Measurements from ENCODE around the gene ZNF655. TPM values are rescaled to one million over a fixed set of nuclear protein-coding genes. Genes with fewer than 3 reads are reported as not detected.
A peak's percentile ranks its signal among the peaks of the same experiment; 100 is the strongest.

The ZNF655 gene
- total and polyA plus RNA-seq, 2 donors (not counting 3 experiments of a cell fraction or from before 2014, with no cell fraction given) = 16.9 to 20.4 TPM

- intact Hi-C loops (cut with micrococcal nuclease) (no loop called here), dilution Hi-C loops (cut with MboI; ENCODE audit: extremely low pct_ligation_motif_present, low sequenced_read_pairs) (no loop called here)
- Histone ChIP-seq H3K27me3 (ENCODE audit: control insufficient read depth in 2 of 2, insufficient read depth in 2 of 2, low read length in 2 of 2) (peaks cover 0 to 2% of the 10 kb centered on the region in 2 experiments), H4K20me1 (replicated peaks; ENCODE audit: control insufficient read depth, extremely low read depth, insufficient read depth, low read length) (no peaks in the 10 kb centered on the region), H3K4me1 (ENCODE audit: control insufficient read depth, extremely low read depth, insufficient read depth, low read length) (peaks cover 6% of the 10 kb centered on the region), H3K36me3 (ENCODE audit: control insufficient read depth in 2 of 2, extremely low read depth in 1 of 2, insufficient read depth in 2 of 2, low read length in 2 of 2) (no peaks in the 10 kb centered on the region), H3K4me3 (replicated peaks in 1 of 3; ENCODE audit: insufficient read depth in 1 of 3, low read depth in 1 of 3, low read length in 3 of 3) (peak overlapping the region in 2 of 3 experiments; percentile 28 to 31), H3K9ac (replicated peaks; ENCODE audit: extremely low read depth, insufficient read depth, low read length) (no peak overlapping the region), H3K9me1 (replicated peaks; ENCODE audit: control insufficient read depth, extremely low read depth, insufficient read depth, low read length) (no peaks in the 10 kb centered on the region), H3K79me2 (ENCODE audit: control insufficient read depth, insufficient read depth, low read length) (no peaks in the 10 kb centered on the region), H3K4me2 (ENCODE audit: insufficient read depth, low read length) (peak overlapping the region; percentile 86), H3K9me3 (replicated peaks; ENCODE audit: control insufficient read depth, insufficient read depth, low read length) (no peaks in the 10 kb centered on the region), H3K27ac (ENCODE audit: insufficient read depth, low read depth, low read length) (no peak overlapping the region), H2AFZ (ENCODE audit: low read depth, low read length) (peak overlapping the region; percentile 98)
- BruUV-seq (replicated peaks) = no TSS peak
- FAIRE-seq (no peak), DNase-seq (ENCODE audit: low read depth, low spot score) (no peak)
- ChIA-PET CTCF (interaction anchor here (0.5 to 2.1 kb wide), 5 partner anchors 8 to 409 kb away, joined by 3 to 8 read pairs (median 4); partner anchors contain the start of gene ZSCAN25), POLR2A (no interaction called here)
- TF ChIP-seq MYC (IDR thresholded peaks at IDR 0.05; ENCODE audit: low read depth, low read length) = no peak
- no peak for TF ChIP-seq EZH2 (IDR thresholded peaks at IDR 0.05; ENCODE audit: borderline replicate concordance, low read depth, low read length, severe bottlenecking)
- no peak for TF ChIP-seq MAX (IDR thresholded peaks at IDR 0.05; ENCODE audit: insufficient read depth, insufficient read length)
- TF ChIP-seq POLR2A (IDR thresholded peaks at IDR 0.05; ENCODE audit: low read depth, low read length) = no peak
- TF ChIP-seq CTCF (IDR thresholded peaks at IDR 0.05; ENCODE audit: extremely low read depth in 1 of 2, insufficient read depth in 1 of 2, low read depth in 1 of 2, low read length in 2 of 2) = no peak
- TF ChIP-seq GATA2 (IDR thresholded peaks at IDR 0.05; ENCODE audit: insufficient read depth, insufficient read length, low read depth, low read length) = no peak
- TF ChIP-seq POLR2AphosphoS5 (IDR thresholded peaks at IDR 0.05; ENCODE audit: insufficient read depth, low read depth, low read length) = no peak
- no peak for TF ChIP-seq JUN (IDR thresholded peaks at IDR 0.05; ENCODE audit: borderline replicate concordance, insufficient read depth, insufficient read length, low read depth)
- no peak for TF ChIP-seq FOS (IDR thresholded peaks at IDR 0.05; ENCODE audit: borderline replicate concordance, insufficient read depth, low read length)
These were observed 21.0 kb downstream of the ZNF655 start for GRCh38 chr7:99579281-99579955.

All from endothelial cell of umbilical vein (primary cell).